GM19468 (cell line): ENCODE measurements around the gene L1CAM.

ENCODE experiments used
- ATAC-seq: cut with Tn5 transposase; IDR thresholded peaks from one replicate; pipeline ENCODE4 v1.9.1; 2021; ENCODE audit warnings: mild to moderate bottlenecking, moderate library complexity, moderate number of reproducible peaks; ENCODE audit not compliant: unreplicated experiment; ENCODE audit errors: extremely low read depth

Gene L1CAM

GRCh38 chrX:153868576-153869472, 17.1 kb downstream of the L1CAM start:
- ATAC-seq: no peak

- ATAC-seq: no peak
Measured at GRCh38 chrX:153867671-153868070, 18.3 kb downstream of the L1CAM start.

- no peak for ATAC-seq
Measured at GRCh38 chrX:153867139-153867538, 18.8 kb downstream of the L1CAM start.

- no peak for ATAC-seq
Measured at GRCh38 chrX:153866302-153867019, 19.5 kb downstream of the L1CAM start.

GRCh38 chrX:153865685-153866084, 20.3 kb downstream of the L1CAM start:
- no peak for ATAC-seq

- ATAC-seq: no peak
Measured at GRCh38 chrX:153865321-153865580, 20.7 kb downstream of the L1CAM start.

- no peak for ATAC-seq
Measured at GRCh38 chrX:153864561-153865320, 21.2 kb downstream of the L1CAM start.

- ATAC-seq: no peak
Measured at GRCh38 chrX:153864101-153864500, 21.9 kb downstream of the L1CAM start.

- no peak for ATAC-seq
Measured at GRCh38 chrX:153863251-153863991, 22.6 kb downstream of the L1CAM start.

- no peak for ATAC-seq
Measured at GRCh38 chrX:153862369-153863250, 23.4 kb downstream of the L1CAM start.

GRCh38 chrX:153861733-153862310, 24.2 kb downstream of the L1CAM start:
- ATAC-seq: no peak

- ATAC-seq: no peak
Measured at GRCh38 chrX:153861151-153861550, 24.8 kb downstream of the L1CAM start.

- ATAC-seq: no peak
Measured at GRCh38 chrX:153857348-153857903, 28.5 kb downstream of the L1CAM start.

- ATAC-seq: no peak
Measured at GRCh38 chrX:153854702-153855101, 31.3 kb downstream of the L1CAM start.

- no peak for ATAC-seq
Measured at GRCh38 chrX:153853902-153854267, 32.1 kb downstream of the L1CAM start.

GRCh38 chrX:153853180-153853901, 32.6 kb downstream of the L1CAM start:
- no peak for ATAC-seq

GRCh38 chrX:153851981-153852380, 34.0 kb downstream of the L1CAM start:
- no peak for ATAC-seq

- no peak for ATAC-seq
Measured at GRCh38 chrX:153848325-153848724, 37.6 kb downstream of the L1CAM start.
